SK-N-SH treated with all-trans-retinoic acid at 6 μM for 48 hours (cell line): ENCODE measurements around the gene ATP8A2.
"Not testable (repeated sequence)": the region's sequence is repeated elsewhere in the genome, so short reads cannot be mapped to it uniquely, and the experiment has no call there.

ENCODE experiments used
- ARNTL ChIP-seq: fragments of 450-650 bp; formaldehyde crosslinking; IDR thresholded peaks from 2 replicates; pipeline ENCODE4 v1.5.0; 2020; ENCODE audit warnings: low read depth, mild to moderate bottlenecking, moderate library complexity, borderline replicate concordance
- GLIS3 ChIP-seq: fragments of 250-450 bp; sonication (Bioruptor Pico); IDR thresholded peaks from 2 replicates; pipeline ENCODE4 v1.5.0; 2020; ENCODE audit warnings: mild to moderate bottlenecking, moderate library complexity
- ISL1 ChIP-seq: fragments of 250-450 bp; sonication (Bioruptor Pico); IDR thresholded peaks from 2 replicates; pipeline ENCODE4 v2.1.2; 2022; ENCODE audit warnings: mild to moderate bottlenecking, moderate library complexity
- SNAI2 ChIP-seq: fragments of 250-450 bp; sonication (Bioruptor Pico); IDR thresholded peaks from 2 replicates; pipeline ENCODE4 v1.5.0; 2020; ENCODE audit warnings: mild to moderate bottlenecking, moderate library complexity
- TOX ChIP-seq: fragments of 250-450 bp; sonication (Bioruptor Pico); IDR thresholded peaks from 2 replicates; pipeline ENCODE4 v1.8.0; 2021; ENCODE audit warnings: mild to moderate bottlenecking, moderate library complexity, borderline replicate concordance
- ZFP3 ChIP-seq: fragments of 250-450 bp; sonication (Bioruptor Pico); IDR thresholded peaks from 2 replicates; pipeline ENCODE4 v1.5.0; 2020; ENCODE audit warnings: mild to moderate bottlenecking, moderate library complexity
- ZFP30 ChIP-seq: fragments of 450-650 bp; formaldehyde crosslinking; IDR thresholded peaks from 2 replicates; pipeline ENCODE4 v1.5.0; 2022; ENCODE audit warnings: mild to moderate bottlenecking, moderate library complexity
- TF ChIP-seq, protein P1 (sequence below): fragments of 250-450 bp; sonication (Bioruptor Pico); IDR thresholded peaks from 2 replicates; pipeline ENCODE4 v1.5.0; 2020; ENCODE audit warnings: mild to moderate bottlenecking, moderate library complexity
- TF ChIP-seq, protein P2 (sequence below): fragments of 250-450 bp; sonication (Bioruptor Pico); IDR thresholded peaks from 2 replicates; pipeline ENCODE4 v1.8.0; 2020; ENCODE audit warnings: mild to moderate bottlenecking, moderate library complexity, borderline replicate concordance
- TF ChIP-seq, protein P3 (sequence below): fragments of 250-450 bp; sonication (Bioruptor Pico); IDR thresholded peaks from 2 replicates; pipeline ENCODE4 v1.5.1; 2020; ENCODE audit warnings: low read depth, mild to moderate bottlenecking, moderate library complexity

DNA sequence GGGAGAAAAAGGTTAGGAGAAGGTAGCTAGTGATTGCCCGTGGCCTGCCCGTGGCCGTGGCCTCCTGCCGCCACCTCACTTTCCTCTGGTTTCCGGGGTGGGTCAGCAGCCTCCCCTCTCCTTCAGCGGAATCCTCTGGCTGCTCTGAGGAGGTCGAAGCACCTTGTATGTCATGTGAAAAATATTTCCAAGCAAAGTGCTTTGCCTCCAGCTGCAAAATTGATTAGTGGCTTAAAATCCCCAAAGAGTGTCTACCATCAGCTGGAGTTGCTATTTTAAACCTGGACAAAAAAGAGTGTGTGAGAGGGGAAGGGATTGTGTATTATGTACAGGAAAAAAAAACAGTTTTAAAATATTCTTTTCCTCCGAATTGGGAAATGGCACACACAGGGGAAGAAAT lies 697.9 kb downstream of the ATP8A2 start:
- TF ChIP-seq ARNTL, SNAI2, TOX, ZFP3, GLIS3, ZFP30, ISL1 (CRISPR knock-in tag): not testable (repeated sequence)
- TF ChIP-seq, protein P1, sequence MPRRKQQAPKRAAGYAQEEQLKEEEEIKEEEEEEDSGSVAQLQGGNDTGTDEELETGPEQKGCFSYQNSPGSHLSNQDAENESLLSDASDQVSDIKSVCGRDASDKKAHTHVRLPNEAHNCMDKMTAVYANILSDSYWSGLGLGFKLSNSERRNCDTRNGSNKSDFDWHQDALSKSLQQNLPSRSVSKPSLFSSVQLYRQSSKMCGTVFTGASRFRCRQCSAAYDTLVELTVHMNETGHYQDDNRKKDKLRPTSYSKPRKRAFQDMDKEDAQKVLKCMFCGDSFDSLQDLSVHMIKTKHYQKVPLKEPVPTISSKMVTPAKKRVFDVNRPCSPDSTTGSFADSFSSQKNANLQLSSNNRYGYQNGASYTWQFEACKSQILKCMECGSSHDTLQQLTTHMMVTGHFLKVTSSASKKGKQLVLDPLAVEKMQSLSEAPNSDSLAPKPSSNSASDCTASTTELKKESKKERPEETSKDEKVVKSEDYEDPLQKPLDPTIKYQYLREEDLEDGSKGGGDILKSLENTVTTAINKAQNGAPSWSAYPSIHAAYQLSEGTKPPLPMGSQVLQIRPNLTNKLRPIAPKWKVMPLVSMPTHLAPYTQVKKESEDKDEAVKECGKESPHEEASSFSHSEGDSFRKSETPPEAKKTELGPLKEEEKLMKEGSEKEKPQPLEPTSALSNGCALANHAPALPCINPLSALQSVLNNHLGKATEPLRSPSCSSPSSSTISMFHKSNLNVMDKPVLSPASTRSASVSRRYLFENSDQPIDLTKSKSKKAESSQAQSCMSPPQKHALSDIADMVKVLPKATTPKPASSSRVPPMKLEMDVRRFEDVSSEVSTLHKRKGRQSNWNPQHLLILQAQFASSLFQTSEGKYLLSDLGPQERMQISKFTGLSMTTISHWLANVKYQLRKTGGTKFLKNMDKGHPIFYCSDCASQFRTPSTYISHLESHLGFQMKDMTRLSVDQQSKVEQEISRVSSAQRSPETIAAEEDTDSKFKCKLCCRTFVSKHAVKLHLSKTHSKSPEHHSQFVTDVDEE (CRISPR knock-in tag) = not testable (repeated sequence)
- TF ChIP-seq, protein P2, sequence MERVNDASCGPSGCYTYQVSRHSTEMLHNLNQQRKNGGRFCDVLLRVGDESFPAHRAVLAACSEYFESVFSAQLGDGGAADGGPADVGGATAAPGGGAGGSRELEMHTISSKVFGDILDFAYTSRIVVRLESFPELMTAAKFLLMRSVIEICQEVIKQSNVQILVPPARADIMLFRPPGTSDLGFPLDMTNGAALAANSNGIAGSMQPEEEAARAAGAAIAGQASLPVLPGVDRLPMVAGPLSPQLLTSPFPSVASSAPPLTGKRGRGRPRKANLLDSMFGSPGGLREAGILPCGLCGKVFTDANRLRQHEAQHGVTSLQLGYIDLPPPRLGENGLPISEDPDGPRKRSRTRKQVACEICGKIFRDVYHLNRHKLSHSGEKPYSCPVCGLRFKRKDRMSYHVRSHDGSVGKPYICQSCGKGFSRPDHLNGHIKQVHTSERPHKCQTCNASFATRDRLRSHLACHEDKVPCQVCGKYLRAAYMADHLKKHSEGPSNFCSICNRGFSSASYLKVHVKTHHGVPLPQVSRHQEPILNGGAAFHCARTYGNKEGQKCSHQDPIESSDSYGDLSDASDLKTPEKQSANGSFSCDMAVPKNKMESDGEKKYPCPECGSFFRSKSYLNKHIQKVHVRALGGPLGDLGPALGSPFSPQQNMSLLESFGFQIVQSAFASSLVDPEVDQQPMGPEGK (CRISPR knock-in tag) = not testable (repeated sequence)
- TF ChIP-seq, protein P3, sequence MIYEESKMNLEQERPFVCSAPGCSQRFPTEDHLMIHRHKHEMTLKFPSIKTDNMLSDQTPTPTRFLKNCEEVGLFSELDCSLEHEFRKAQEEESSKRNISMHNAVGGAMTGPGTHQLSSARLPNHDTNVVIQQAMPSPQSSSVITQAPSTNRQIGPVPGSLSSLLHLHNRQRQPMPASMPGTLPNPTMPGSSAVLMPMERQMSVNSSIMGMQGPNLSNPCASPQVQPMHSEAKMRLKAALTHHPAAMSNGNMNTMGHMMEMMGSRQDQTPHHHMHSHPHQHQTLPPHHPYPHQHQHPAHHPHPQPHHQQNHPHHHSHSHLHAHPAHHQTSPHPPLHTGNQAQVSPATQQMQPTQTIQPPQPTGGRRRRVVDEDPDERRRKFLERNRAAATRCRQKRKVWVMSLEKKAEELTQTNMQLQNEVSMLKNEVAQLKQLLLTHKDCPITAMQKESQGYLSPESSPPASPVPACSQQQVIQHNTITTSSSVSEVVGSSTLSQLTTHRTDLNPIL (CRISPR knock-in tag) = not testable (repeated sequence)
